ENCODE measurements around the gene GATAD2A. TPM values are rescaled to one million over a fixed set of nuclear protein-coding genes. Genes with fewer than 3 reads are reported as not detected.

The GATAD2A gene
- total and polyA plus RNA-seq, 2 of the 8 experiments (the other 6 are each of a cell fraction or from before 2014, with no cell fraction given), result 38.4 to 205 TPM

DNA sequence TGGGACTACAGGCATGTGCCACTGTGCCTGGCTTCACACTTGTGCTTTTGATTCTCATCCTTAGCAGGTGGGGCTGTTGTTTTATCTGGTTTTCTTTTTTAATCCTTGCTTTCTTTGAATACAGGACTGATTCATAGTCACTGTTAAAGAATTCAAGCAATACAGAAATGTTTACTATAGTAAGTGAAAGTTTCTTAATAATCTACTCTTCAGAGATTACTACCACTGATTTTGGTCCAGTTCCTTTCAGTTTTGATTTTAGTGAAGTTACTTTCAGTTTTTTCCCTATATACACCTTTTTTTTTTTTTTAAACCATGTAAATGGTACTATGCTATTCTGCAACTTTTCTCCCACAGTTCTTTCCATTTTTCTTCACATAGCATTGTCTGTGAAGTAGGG is 53.6 kb downstream of the GATAD2A start (continued):
- TF ChIP-seq, protein P1, sequence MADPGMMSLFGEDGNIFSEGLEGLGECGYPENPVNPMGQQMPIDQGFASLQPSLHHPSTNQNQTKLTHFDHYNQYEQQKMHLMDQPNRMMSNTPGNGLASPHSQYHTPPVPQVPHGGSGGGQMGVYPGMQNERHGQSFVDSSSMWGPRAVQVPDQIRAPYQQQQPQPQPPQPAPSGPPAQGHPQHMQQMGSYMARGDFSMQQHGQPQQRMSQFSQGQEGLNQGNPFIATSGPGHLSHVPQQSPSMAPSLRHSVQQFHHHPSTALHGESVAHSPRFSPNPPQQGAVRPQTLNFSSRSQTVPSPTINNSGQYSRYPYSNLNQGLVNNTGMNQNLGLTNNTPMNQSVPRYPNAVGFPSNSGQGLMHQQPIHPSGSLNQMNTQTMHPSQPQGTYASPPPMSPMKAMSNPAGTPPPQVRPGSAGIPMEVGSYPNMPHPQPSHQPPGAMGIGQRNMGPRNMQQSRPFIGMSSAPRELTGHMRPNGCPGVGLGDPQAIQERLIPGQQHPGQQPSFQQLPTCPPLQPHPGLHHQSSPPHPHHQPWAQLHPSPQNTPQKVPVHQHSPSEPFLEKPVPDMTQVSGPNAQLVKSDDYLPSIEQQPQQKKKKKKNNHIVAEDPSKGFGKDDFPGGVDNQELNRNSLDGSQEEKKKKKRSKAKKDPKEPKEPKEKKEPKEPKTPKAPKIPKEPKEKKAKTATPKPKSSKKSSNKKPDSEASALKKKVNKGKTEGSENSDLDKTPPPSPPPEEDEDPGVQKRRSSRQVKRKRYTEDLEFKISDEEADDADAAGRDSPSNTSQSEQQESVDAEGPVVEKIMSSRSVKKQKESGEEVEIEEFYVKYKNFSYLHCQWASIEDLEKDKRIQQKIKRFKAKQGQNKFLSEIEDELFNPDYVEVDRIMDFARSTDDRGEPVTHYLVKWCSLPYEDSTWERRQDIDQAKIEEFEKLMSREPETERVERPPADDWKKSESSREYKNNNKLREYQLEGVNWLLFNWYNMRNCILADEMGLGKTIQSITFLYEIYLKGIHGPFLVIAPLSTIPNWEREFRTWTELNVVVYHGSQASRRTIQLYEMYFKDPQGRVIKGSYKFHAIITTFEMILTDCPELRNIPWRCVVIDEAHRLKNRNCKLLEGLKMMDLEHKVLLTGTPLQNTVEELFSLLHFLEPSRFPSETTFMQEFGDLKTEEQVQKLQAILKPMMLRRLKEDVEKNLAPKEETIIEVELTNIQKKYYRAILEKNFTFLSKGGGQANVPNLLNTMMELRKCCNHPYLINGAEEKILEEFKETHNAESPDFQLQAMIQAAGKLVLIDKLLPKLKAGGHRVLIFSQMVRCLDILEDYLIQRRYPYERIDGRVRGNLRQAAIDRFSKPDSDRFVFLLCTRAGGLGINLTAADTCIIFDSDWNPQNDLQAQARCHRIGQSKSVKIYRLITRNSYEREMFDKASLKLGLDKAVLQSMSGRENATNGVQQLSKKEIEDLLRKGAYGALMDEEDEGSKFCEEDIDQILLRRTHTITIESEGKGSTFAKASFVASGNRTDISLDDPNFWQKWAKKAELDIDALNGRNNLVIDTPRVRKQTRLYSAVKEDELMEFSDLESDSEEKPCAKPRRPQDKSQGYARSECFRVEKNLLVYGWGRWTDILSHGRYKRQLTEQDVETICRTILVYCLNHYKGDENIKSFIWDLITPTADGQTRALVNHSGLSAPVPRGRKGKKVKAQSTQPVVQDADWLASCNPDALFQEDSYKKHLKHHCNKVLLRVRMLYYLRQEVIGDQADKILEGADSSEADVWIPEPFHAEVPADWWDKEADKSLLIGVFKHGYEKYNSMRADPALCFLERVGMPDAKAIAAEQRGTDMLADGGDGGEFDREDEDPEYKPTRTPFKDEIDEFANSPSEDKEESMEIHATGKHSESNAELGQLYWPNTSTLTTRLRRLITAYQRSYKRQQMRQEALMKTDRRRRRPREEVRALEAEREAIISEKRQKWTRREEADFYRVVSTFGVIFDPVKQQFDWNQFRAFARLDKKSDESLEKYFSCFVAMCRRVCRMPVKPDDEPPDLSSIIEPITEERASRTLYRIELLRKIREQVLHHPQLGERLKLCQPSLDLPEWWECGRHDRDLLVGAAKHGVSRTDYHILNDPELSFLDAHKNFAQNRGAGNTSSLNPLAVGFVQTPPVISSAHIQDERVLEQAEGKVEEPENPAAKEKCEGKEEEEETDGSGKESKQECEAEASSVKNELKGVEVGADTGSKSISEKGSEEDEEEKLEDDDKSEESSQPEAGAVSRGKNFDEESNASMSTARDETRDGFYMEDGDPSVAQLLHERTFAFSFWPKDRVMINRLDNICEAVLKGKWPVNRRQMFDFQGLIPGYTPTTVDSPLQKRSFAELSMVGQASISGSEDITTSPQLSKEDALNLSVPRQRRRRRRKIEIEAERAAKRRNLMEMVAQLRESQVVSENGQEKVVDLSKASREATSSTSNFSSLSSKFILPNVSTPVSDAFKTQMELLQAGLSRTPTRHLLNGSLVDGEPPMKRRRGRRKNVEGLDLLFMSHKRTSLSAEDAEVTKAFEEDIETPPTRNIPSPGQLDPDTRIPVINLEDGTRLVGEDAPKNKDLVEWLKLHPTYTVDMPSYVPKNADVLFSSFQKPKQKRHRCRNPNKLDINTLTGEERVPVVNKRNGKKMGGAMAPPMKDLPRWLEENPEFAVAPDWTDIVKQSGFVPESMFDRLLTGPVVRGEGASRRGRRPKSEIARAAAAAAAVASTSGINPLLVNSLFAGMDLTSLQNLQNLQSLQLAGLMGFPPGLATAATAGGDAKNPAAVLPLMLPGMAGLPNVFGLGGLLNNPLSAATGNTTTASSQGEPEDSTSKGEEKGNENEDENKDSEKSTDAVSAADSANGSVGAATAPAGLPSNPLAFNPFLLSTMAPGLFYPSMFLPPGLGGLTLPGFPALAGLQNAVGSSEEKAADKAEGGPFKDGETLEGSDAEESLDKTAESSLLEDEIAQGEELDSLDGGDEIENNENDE (IDR thresholded peaks at IDR 0.05; ENCODE audit: insufficient replicate concordance, low read length), result no peak
- TF ChIP-seq TEAD4 (IDR thresholded peaks at IDR 0.05; ENCODE audit: low read depth, low read length), result no peak
- TF ChIP-seq GTF2F1 (IDR thresholded peaks at IDR 0.05; ENCODE audit: borderline replicate concordance, low read depth, low read length), result no peak
- TF ChIP-seq BRCA1 (IDR thresholded peaks at IDR 0.05; ENCODE audit: low read depth, low read length), result no peak
- no peak for TF ChIP-seq KDM5A (IDR thresholded peaks at IDR 0.05; ENCODE audit: low read length)
- no peak for TF ChIP-seq EGR1 (IDR thresholded peaks at IDR 0.05; ENCODE audit: borderline replicate concordance, low read depth, low read length)

Measured in H1 (cell line).